Measurements from ENCODE around the gene BRAT1. TPM values are rescaled to one million over a fixed set of nuclear protein-coding genes. Genes with fewer than 3 reads are reported as not detected.
A peak's percentile ranks its signal among the peaks of the same experiment; 100 is the strongest.
"Not testable (repeated sequence)": the region's sequence is repeated elsewhere in the genome, so short reads cannot be mapped to it uniquely, and the experiment has no call there.

The BRAT1 gene
- total RNA-seq, 2 experiments from 2014 or later = 31.1 to 32.9 TPM

GRCh38 chr7:2566348-2566889 is 11.1 kb upstream of the BRAT1 start:
- H3K4me3 Mint-ChIP-seq = no peak overlapping the region
- DNase-seq = no peak
- ChIA-PET POLR2A (interaction anchor here (1.0 kb wide), 1 partner anchor 38 kb away, joined by 3 read pairs; no protein-coding TSS in a partner anchor), CTCF (interaction anchor here (0.7 to 2.1 kb wide), 3 partner anchors 98 to 235 kb away, joined by 3 to 6 read pairs (median 5); no protein-coding TSS in a partner anchor)
- H3K27me3 Mint-ChIP-seq = no peaks in the 10 kb centered on the region
- peaks cover 20% of the 10 kb centered on the region for H3K4me1 Mint-ChIP-seq
- H3K9me3 Mint-ChIP-seq = no peaks in the 10 kb centered on the region
- peak overlapping the region; percentile 67 for H3K27ac Mint-ChIP-seq
- no peaks in the 10 kb centered on the region for H3K36me3 Mint-ChIP-seq (ENCODE audit: low read depth)

- no peak for DNase-seq
- CTCF ChIA-PET = no interaction called here
- H3K9me3 Mint-ChIP-seq = no peaks in the 10 kb centered on the region
- no peaks in the 10 kb centered on the region for H3K36me3 Mint-ChIP-seq (ENCODE audit: low read depth)
- no peak overlapping the region for H3K27ac Mint-ChIP-seq
- POLR2A ChIA-PET = no interaction called here
- peaks cover 23% of the 10 kb centered on the region for H3K4me1 Mint-ChIP-seq
- H3K4me3 Mint-ChIP-seq = no peak overlapping the region
- no peaks in the 10 kb centered on the region for H3K27me3 Mint-ChIP-seq
Observed at GRCh38 chr7:2564970-2565540, 9.7 kb upstream of the BRAT1 start.

GRCh38 chr7:2563955-2564354 is 8.6 kb upstream of the BRAT1 start:
- H3K4me3 Mint-ChIP-seq; CTCF ChIA-PET; H3K27ac Mint-ChIP-seq; DNase-seq; POLR2A ChIA-PET; H3K9me3 Mint-ChIP-seq; H3K27me3 Mint-ChIP-seq; H3K36me3 Mint-ChIP-seq (ENCODE audit: low read depth): not testable (repeated sequence)
- H3K4me1 Mint-ChIP-seq = peaks cover 27% of the 10 kb centered on the region

- H3K36me3 Mint-ChIP-seq (ENCODE audit: low read depth) = no peaks in the 10 kb centered on the region
- no peaks in the 10 kb centered on the region for H3K9me3 Mint-ChIP-seq
- CTCF ChIA-PET = interaction anchor here (0.7 to 1.4 kb wide), 5 partner anchors 48 to 151 kb away, joined by 3 to 7 read pairs (median 3); no protein-coding TSS in a partner anchor
- POLR2A ChIA-PET = interaction anchor here (0.7 to 2.0 kb wide), 8 partner anchors 12 to 285 kb away, joined by 3 to 10 read pairs (median 4); no protein-coding TSS in a partner anchor
- H3K27ac Mint-ChIP-seq = peak overlapping the region; percentile 49
- H3K4me1 Mint-ChIP-seq = peaks cover 33% of the 10 kb centered on the region
- peaks cover 2% of the 10 kb centered on the region for H3K27me3 Mint-ChIP-seq
- peak; percentile 54 for DNase-seq
- peak overlapping the region; percentile 76 for H3K4me3 Mint-ChIP-seq
Observed at GRCh38 chr7:2559283-2559950, 4.1 kb upstream of the BRAT1 start.

GRCh38 chr7:2558629-2559282 is 3.4 kb upstream of the BRAT1 start, which contains the start of gene IQCE:
TSS of gene IQCE (plus strand) at chr7:2558979. CDS start at chr7:2559182, 203 bp downstream.
- Mint-ChIP-seq H3K27ac (peak within 1 kb of the TSS; percentile 49), H3K27me3 (peaks cover 2% of the 10 kb centered on the region), H3K36me3 (ENCODE audit: low read depth) (peaks cover 5% of the 10 kb centered on the region), H3K9me3 (no peaks in the 10 kb centered on the region), H3K4me1 (peaks cover 40% of the 10 kb centered on the region), H3K4me3 (peak within 1 kb of the TSS; percentile 76)
- DNase-seq = peak; percentile 93
- ChIA-PET CTCF (interaction anchor here (1.1 to 1.4 kb wide), 2 partner anchors 48 to 151 kb away, joined by 3 to 7 read pairs; no protein-coding TSS in a partner anchor), POLR2A (interaction anchor here (1.0 to 2.0 kb wide), 7 partner anchors 13 to 87 kb away, joined by 3 to 10 read pairs (median 4); no protein-coding TSS in a partner anchor)

- DNase-seq = no peak
- H3K27me3 Mint-ChIP-seq = peaks cover 2% of the 10 kb centered on the region
- ChIA-PET CTCF (no interaction called here), POLR2A (interaction anchor here (1.3 to 1.7 kb wide), 3 partner anchors 15 to 46 kb away, joined by 3 to 7 read pairs (median 5); no protein-coding TSS in a partner anchor)
- peaks cover 43% of the 10 kb centered on the region for H3K4me1 Mint-ChIP-seq
- no peaks in the 10 kb centered on the region for H3K9me3 Mint-ChIP-seq
- peak overlapping the region; percentile 85 for H3K4me3 Mint-ChIP-seq
- H3K27ac Mint-ChIP-seq = peak overlapping the region; percentile 83
- peaks cover 21% of the 10 kb centered on the region for H3K36me3 Mint-ChIP-seq (ENCODE audit: low read depth)
Observed at GRCh38 chr7:2554661-2555111, 638 bp downstream of the BRAT1 start.

- Mint-ChIP-seq H3K36me3 (ENCODE audit: low read depth) (peaks cover 27% of the 10 kb centered on the region), H3K9me3 (no peaks in the 10 kb centered on the region)
- POLR2A ChIA-PET = interaction anchor here (1.3 to 1.7 kb wide), 2 partner anchors 14 to 34 kb away, joined by 5 to 7 read pairs; no protein-coding TSS in a partner anchor
Observed at GRCh38 chr7:2553831-2554581, 1.3 kb downstream of the BRAT1 start.

GRCh38 chr7:2553108-2553507 is 2.2 kb downstream of the BRAT1 start:
- Mint-ChIP-seq H3K9me3 (no peaks in the 10 kb centered on the region), H3K27me3 (peaks cover 2% of the 10 kb centered on the region), H3K4me3 (peak overlapping the region; percentile 36), H3K4me1 (peaks cover 43% of the 10 kb centered on the region), H3K27ac (no peak overlapping the region), H3K36me3 (ENCODE audit: low read depth) (peaks cover 29% of the 10 kb centered on the region)
- POLR2A ChIA-PET = interaction anchor here (1.7 kb wide), 1 partner anchor 13 kb away, joined by 7 read pairs; no protein-coding TSS in a partner anchor
- CTCF ChIA-PET = interaction anchor here (0.6 to 1.4 kb wide), 3 partner anchors 84 to 886 kb away, joined by 3 to 4 read pairs (median 3); no protein-coding TSS in a partner anchor
- DNase-seq = no peak

More at GRCh38 chr7:2553831-2554581, 1.3 kb downstream of the BRAT1 start:
- CTCF ChIA-PET = interaction anchor here (1.0 to 1.4 kb wide), 2 partner anchors 85 to 156 kb away, joined by 3 to 4 read pairs; no protein-coding TSS in a partner anchor
- Mint-ChIP-seq H3K4me1 (peaks cover 47% of the 10 kb centered on the region), H3K4me3 (peak overlapping the region; percentile 85), H3K27me3 (peaks cover 2% of the 10 kb centered on the region), H3K27ac (peak overlapping the region; percentile 83)
- DNase-seq = no peak

GRCh38 chr7:2551418-2551817 is 3.9 kb downstream of the BRAT1 start:
- Mint-ChIP-seq H3K4me1 (peaks cover 36% of the 10 kb centered on the region), H3K9me3 (no peaks in the 10 kb centered on the region)

GRCh38 chr7:2546776-2547586 is 8.3 kb downstream of the BRAT1 start:
- peaks cover 41% of the 10 kb centered on the region for H3K36me3 Mint-ChIP-seq (ENCODE audit: low read depth)
- CTCF ChIA-PET = interaction anchor here (0.7 to 1.1 kb wide), 3 partner anchors 69 to 1830 kb away, joined by 3 read pairs; no protein-coding TSS in a partner anchor
- no peak for DNase-seq
- H3K4me3 Mint-ChIP-seq = no peak overlapping the region
- no peak overlapping the region for H3K27ac Mint-ChIP-seq
- POLR2A ChIA-PET = interaction anchor here (1.6 kb wide), 1 partner anchor 16 kb away, joined by 4 read pairs; no protein-coding TSS in a partner anchor
- no peaks in the 10 kb centered on the region for H3K9me3 Mint-ChIP-seq
- H3K27me3 Mint-ChIP-seq = no peaks in the 10 kb centered on the region
- peaks cover 13% of the 10 kb centered on the region for H3K4me1 Mint-ChIP-seq

More at GRCh38 chr7:2551418-2551817, 3.9 kb downstream of the BRAT1 start:
- Mint-ChIP-seq H3K4me3 (no peak overlapping the region), H3K36me3 (ENCODE audit: low read depth) (peaks cover 42% of the 10 kb centered on the region), H3K27ac (no peak overlapping the region), H3K27me3 (no peaks in the 10 kb centered on the region)
- CTCF ChIA-PET = interaction anchor here (1.2 kb wide), 1 partner anchor 12 kb away, joined by 4 read pairs; no protein-coding TSS in a partner anchor
- POLR2A ChIA-PET = no interaction called here
- no peak for DNase-seq

- POLR2A ChIA-PET = interaction anchor here (1.4 to 1.6 kb wide), 2 partner anchors 15 to 20 kb away, joined by 3 to 4 read pairs; no protein-coding TSS in a partner anchor
- Mint-ChIP-seq H3K27ac (no peak overlapping the region), H3K4me1 (peaks cover 9% of the 10 kb centered on the region), H3K9me3 (no peaks in the 10 kb centered on the region), H3K27me3 (no peaks in the 10 kb centered on the region), H3K36me3 (ENCODE audit: low read depth) (peaks cover 38% of the 10 kb centered on the region), H3K4me3 (no peak overlapping the region)
- DNase-seq = no peak
- CTCF ChIA-PET = interaction anchor here (1.1 kb wide), 1 partner anchor 68 kb away, joined by 3 read pairs; no protein-coding TSS in a partner anchor
Observed at GRCh38 chr7:2545746-2546425, 9.4 kb downstream of the BRAT1 start.

All from activated CD4-positive, alpha-beta memory T cell treated with anti-CD3 and anti-CD28 coated beads, Interleukin-2, amount 10 ng/mL, durations not matched to agents 7 days and 5 days (primary cell).